ENCODE results near the gene HOOK2. TPM values are rescaled to one million over a fixed set of nuclear protein-coding genes. Genes with fewer than 3 reads are reported as not detected.
A peak's percentile ranks its signal among the peaks of the same experiment; 100 is the strongest.

Gene HOOK2
- total and polyA plus RNA-seq, 4 experiments from 2014 or later: 2.6 to 24.2 (median 13.3) TPM

- POLR2A ChIA-PET (ENCODE audit: partially characterized antibody): interaction anchor here (2.3 to 16.4 kb wide), 2 partner anchors 11 to 61 kb away, joined by 11 to 1162 read pairs; partner anchors contain the start of genes JUNB, PRDX2, THSD8 and TNPO2
- DNase-seq: peak in 1 of 5 donors; percentile 52
- Histone ChIP-seq H3K27ac (ENCODE audit: low read depth, low read length) (peak overlapping the region; percentile 99), H3K4me1 (ENCODE audit: insufficient read depth, low read length) (peaks cover 66% of the 10 kb centered on the region), H3K4me3 (ENCODE audit: low read length in 2 of 2) (no peak overlapping the region), H3K9me3 (ENCODE audit: control insufficient read depth in 1 of 2, low read length in 2 of 2) (no peaks in the 10 kb centered on the region), H3K36me3 (ENCODE audit: insufficient read depth, low read length) (no peaks in the 10 kb centered on the region), H3K27me3 (ENCODE audit: insufficient read depth, low read length) (no peaks in the 10 kb centered on the region)
- Mint-ChIP-seq H3K36me3 (peaks cover 0 to 2% of the 10 kb centered on the region in 2 donors), H3K27me3 (no peaks in the 10 kb centered on the region), H3K4me3 (peak overlapping the region in 6 of 8 donors; percentile 63 to 79 (median 74)), H3K27ac (peak overlapping the region in 1 of 7 donors; percentile 98), H3K9me3 (peaks cover 0 to 1% (median 0%) of the 10 kb centered on the region in 8 donors), H3K4me1 (peaks cover 16 to 41% (median 26%) of the 10 kb centered on the region in 4 donors)
- CTCF ChIA-PET (ENCODE audit: partially characterized antibody): interaction anchor here (27.8 kb wide), 1 partner anchor 15 kb away, joined by 906 read pairs; the partner anchor contains the start of genes JUNB, PRDX2, RNASEH2A and THSD8
- intact Hi-C loops (cut with micrococcal nuclease): no loop called here
Observed at GRCh38 chr19:12783849-12784393, 8.6 kb upstream of the HOOK2 start.

GRCh38 chr19:12783291-12783848 is 8.0 kb upstream of the HOOK2 start:
- H3K36me3 ChIP-seq (ENCODE audit: insufficient read depth, low read length): no peaks in the 10 kb centered on the region
- no peaks in the 10 kb centered on the region for H3K27me3 ChIP-seq (ENCODE audit: insufficient read depth, low read length)
- H3K27ac ChIP-seq (ENCODE audit: low read depth, low read length): peak overlapping the region; percentile 99
- ChIA-PET POLR2A (ENCODE audit: partially characterized antibody) (interaction anchor here (0.7 to 16.4 kb wide), 5 partner anchors 12 to 107 kb away, joined by 5 to 1162 read pairs (median 11); partner anchors contain the start of genes JUNB, PRDX2, RNASEH2A and THSD8), CTCF (ENCODE audit: partially characterized antibody) (interaction anchor here (1.2 to 27.8 kb wide), 2 partner anchors 15 to 25 kb away, joined by 6 to 906 read pairs; partner anchors contain the start of genes JUNB, PRDX2, RNASEH2A and THSD8)
- peaks cover 66% of the 10 kb centered on the region for H3K4me1 ChIP-seq (ENCODE audit: insufficient read depth, low read length)
- peak overlapping the region in 1 of 7 donors; percentile 98 for H3K27ac Mint-ChIP-seq
- no peaks in the 10 kb centered on the region for H3K27me3 Mint-ChIP-seq
- peaks cover 0 to 2% of the 10 kb centered on the region in 2 donors for H3K36me3 Mint-ChIP-seq
- no peaks in the 10 kb centered on the region for H3K9me3 ChIP-seq (ENCODE audit: control insufficient read depth in 1 of 2, low read length in 2 of 2)
- intact Hi-C loops (cut with micrococcal nuclease): no loop called here
- no peak overlapping the region for H3K4me3 ChIP-seq (ENCODE audit: low read length in 2 of 2)
- H3K9me3 Mint-ChIP-seq: peaks cover 0 to 1% (median 0%) of the 10 kb centered on the region in 8 donors
- H3K4me1 Mint-ChIP-seq: peaks cover 18 to 41% (median 28%) of the 10 kb centered on the region in 4 donors
- H3K4me3 Mint-ChIP-seq: peak overlapping the region; percentile 57 to 88 (median 74)
- peak in 2 of 5 donors; percentile 22 to 59 for DNase-seq

- Histone ChIP-seq H3K9me3 (ENCODE audit: control insufficient read depth in 1 of 2, low read length in 2 of 2) (no peaks in the 10 kb centered on the region), H3K27me3 (ENCODE audit: insufficient read depth, low read length) (no peaks in the 10 kb centered on the region), H3K4me1 (ENCODE audit: insufficient read depth, low read length) (peaks cover 68% of the 10 kb centered on the region), H3K4me3 (ENCODE audit: low read length in 2 of 2) (peak overlapping the region; percentile 40 to 71), H3K36me3 (ENCODE audit: insufficient read depth, low read length) (no peaks in the 10 kb centered on the region), H3K27ac (ENCODE audit: low read depth, low read length) (peak overlapping the region; percentile 99)
- peak in 4 of 5 donors; percentile 75 to 99 (median 97) for DNase-seq
- Mint-ChIP-seq H3K27ac (peak overlapping the region in 2 of 7 donors; percentile 98 to 99), H3K4me3 (peak overlapping the region; percentile 79 to 95 (median 88)), H3K27me3 (no peaks in the 10 kb centered on the region), H3K9me3 (peaks cover 0 to 1% (median 0%) of the 10 kb centered on the region in 8 donors), H3K4me1 (peaks cover 19 to 41% (median 28%) of the 10 kb centered on the region in 4 donors), H3K36me3 (peaks cover 0 to 2% of the 10 kb centered on the region in 2 donors)
- CTCF ChIA-PET (ENCODE audit: partially characterized antibody): interaction anchor here (0.9 to 27.8 kb wide), 3 partner anchors 16 to 25 kb away, joined by 3 to 906 read pairs (median 6); partner anchors contain the start of genes JUNB, PRDX2, RNASEH2A and THSD8
- POLR2A ChIA-PET (ENCODE audit: partially characterized antibody): interaction anchor here (0.7 to 16.4 kb wide), 9 partner anchors 12 to 620 kb away, joined by 3 to 1162 read pairs (median 5); partner anchors contain the start of genes DHPS, JUNB, PRDX2 and RNASEH2A
- intact Hi-C loops (cut with micrococcal nuclease): loop anchor here (1.0 kb wide), 1 partner anchor 8 kb away; no protein-coding TSS in a partner anchor
Observed at GRCh38 chr19:12782424-12783290, 7.3 kb upstream of the HOOK2 start.

- Histone ChIP-seq H3K36me3 (ENCODE audit: insufficient read depth, low read length) (no peaks in the 10 kb centered on the region), H3K9me3 (ENCODE audit: control insufficient read depth in 1 of 2, low read length in 2 of 2) (no peaks in the 10 kb centered on the region), H3K4me3 (ENCODE audit: low read length in 2 of 2) (peak overlapping the region; percentile 40 to 71), H3K27ac (ENCODE audit: low read depth, low read length) (peak overlapping the region; percentile 99), H3K4me1 (ENCODE audit: insufficient read depth, low read length) (peaks cover 74% of the 10 kb centered on the region), H3K27me3 (ENCODE audit: insufficient read depth, low read length) (no peaks in the 10 kb centered on the region)
- Mint-ChIP-seq H3K4me1 (peaks cover 21 to 46% (median 33%) of the 10 kb centered on the region in 4 donors), H3K27ac (peak overlapping the region in 2 of 7 donors; percentile 98 to 99), H3K9me3 (peaks cover 0 to 1% (median 0%) of the 10 kb centered on the region in 8 donors), H3K36me3 (peaks cover 0 to 2% of the 10 kb centered on the region in 2 donors), H3K4me3 (peak overlapping the region; percentile 79 to 95 (median 88)), H3K27me3 (no peaks in the 10 kb centered on the region)
- intact Hi-C loops (cut with micrococcal nuclease): loop anchor here (1.0 kb wide), 1 partner anchor 8 kb away; no protein-coding TSS in a partner anchor
- ChIA-PET CTCF (ENCODE audit: partially characterized antibody) (interaction anchor here (0.9 to 27.8 kb wide), 3 partner anchors 17 to 24 kb away, joined by 3 to 906 read pairs (median 6); partner anchors contain the start of genes JUNB, PRDX2, RNASEH2A and THSD8), POLR2A (ENCODE audit: partially characterized antibody) (interaction anchor here (0.8 to 16.4 kb wide), 8 partner anchors 13 to 619 kb away, joined by 3 to 1162 read pairs (median 4); partner anchors contain the start of genes DHPS, JUNB, PRDX2 and RNASEH2A)
- DNase-seq: peak in 2 of 5 donors; percentile 97 to 99
Observed at GRCh38 chr19:12782174-12782423, 6.7 kb upstream of the HOOK2 start.

GRCh38 chr19:12779162-12779993 is 4.0 kb upstream of the HOOK2 start:
- H3K36me3 ChIP-seq (ENCODE audit: insufficient read depth, low read length): no peaks in the 10 kb centered on the region
- no peaks in the 10 kb centered on the region for H3K27me3 ChIP-seq (ENCODE audit: insufficient read depth, low read length)
- ChIA-PET POLR2A (ENCODE audit: partially characterized antibody) (interaction anchor here (1.3 to 16.4 kb wide), 4 partner anchors 16 to 98 kb away, joined by 3 to 1162 read pairs (median 4); partner anchors contain the start of genes DHPS, GET3, JUNB and PRDX2), CTCF (ENCODE audit: partially characterized antibody) (interaction anchor here (2.6 to 27.8 kb wide), 2 partner anchors 9 to 19 kb away, joined by 14 to 906 read pairs; partner anchors contain the start of genes JUNB, PRDX2, RNASEH2A and THSD8)
- Mint-ChIP-seq H3K4me3 (peak overlapping the region; percentile 12 to 92 (median 64)), H3K4me1 (peaks cover 24 to 53% (median 35%) of the 10 kb centered on the region in 4 donors), H3K36me3 (peaks cover 0 to 2% of the 10 kb centered on the region in 2 donors), H3K27me3 (no peaks in the 10 kb centered on the region), H3K9me3 (peaks cover 0 to 1% (median 0%) of the 10 kb centered on the region in 8 donors), H3K27ac (peak overlapping the region; percentile 65 to 97 (median 94))
- no peaks in the 10 kb centered on the region for H3K9me3 ChIP-seq (ENCODE audit: control insufficient read depth in 1 of 2, low read length in 2 of 2)
- peaks cover 60% of the 10 kb centered on the region for H3K4me1 ChIP-seq (ENCODE audit: insufficient read depth, low read length)
- DNase-seq: no peak
- peak overlapping the region; percentile 86 for H3K27ac ChIP-seq (ENCODE audit: low read depth, low read length)
- H3K4me3 ChIP-seq (ENCODE audit: low read length in 2 of 2): no peak overlapping the region
- intact Hi-C loops (cut with micrococcal nuclease): no loop called here

- Histone ChIP-seq H3K27ac (ENCODE audit: low read depth, low read length) (peak overlapping the region; percentile 86), H3K4me3 (ENCODE audit: low read length in 2 of 2) (no peak overlapping the region), H3K27me3 (ENCODE audit: insufficient read depth, low read length) (no peaks in the 10 kb centered on the region), H3K9me3 (ENCODE audit: control insufficient read depth in 1 of 2, low read length in 2 of 2) (no peaks in the 10 kb centered on the region), H3K4me1 (ENCODE audit: insufficient read depth, low read length) (peaks cover 54% of the 10 kb centered on the region), H3K36me3 (ENCODE audit: insufficient read depth, low read length) (no peaks in the 10 kb centered on the region)
- no peaks in the 10 kb centered on the region for H3K27me3 Mint-ChIP-seq
- POLR2A ChIA-PET (ENCODE audit: partially characterized antibody): interaction anchor here (1.1 to 16.4 kb wide), 7 partner anchors 12 to 159 kb away, joined by 3 to 1162 read pairs (median 4); partner anchors contain the start of genes CALR, DHPS, GET3 and JUNB
- intact Hi-C loops (cut with micrococcal nuclease): no loop called here
- peaks cover 0 to 1% (median 0%) of the 10 kb centered on the region in 8 donors for H3K9me3 Mint-ChIP-seq
- peak overlapping the region; percentile 92 to 97 (median 94) for H3K27ac Mint-ChIP-seq
- CTCF ChIA-PET (ENCODE audit: partially characterized antibody): interaction anchor here (0.7 to 27.8 kb wide), 4 partner anchors 9 to 20 kb away, joined by 3 to 906 read pairs (median 29); partner anchors contain the start of genes JUNB, PRDX2, RNASEH2A and THSD8
- peaks cover 0 to 2% of the 10 kb centered on the region in 2 donors for H3K36me3 Mint-ChIP-seq
- H3K4me1 Mint-ChIP-seq: peaks cover 24 to 54% (median 35%) of the 10 kb centered on the region in 4 donors
- no peak for DNase-seq
- H3K4me3 Mint-ChIP-seq: peak overlapping the region; percentile 85 to 92 (median 87)
Observed at GRCh38 chr19:12778905-12779161, 3.5 kb upstream of the HOOK2 start.

Data from CD4-positive, alpha-beta memory T cell (primary cell).